ENCODE results near the gene CIAO1. TPM values are rescaled to one million over a fixed set of nuclear protein-coding genes. Genes with fewer than 3 reads are reported as not detected.

Gene CIAO1
- total and polyA plus RNA-seq, 2 of the 4 experiments (the other 2 are of a cell fraction), result 81.1 to 94.3 TPM

GRCh38 chr2:96231316-96231715 lies 34.7 kb upstream of the CIAO1 start:
- no peak overlapping the region for H3K56ac ChIP-seq (ENCODE audit: extremely low read depth, insufficient read depth, low read length)
- H3K27me3 ChIP-seq (ENCODE audit: control insufficient read depth, insufficient read depth, low read length), result no peaks in the 10 kb centered on the region
- H3K9me3 ChIP-seq (ENCODE audit: control insufficient read depth, insufficient read depth, low read length), result no peaks in the 10 kb centered on the region
- peaks cover 4% of the 10 kb centered on the region for H3K9me1 ChIP-seq (ENCODE audit: insufficient read depth, low read length)
- no peak overlapping the region for H2BK15ac ChIP-seq (ENCODE audit: low read depth, low read length)
- ChIA-PET POLR2A (ENCODE audit: unreplicated experiment) (no interaction called here), CTCF (no interaction called here)
- ATAC-seq (ENCODE audit: low read depth), result no peak
- no peak overlapping the region for H2AK5ac ChIP-seq (ENCODE audit: low read depth, low read length)
- H4K5ac ChIP-seq (ENCODE audit: low read depth, low read length), result no peak overlapping the region
- no peaks in the 10 kb centered on the region; the same call in 1 of the 2 replicates for H4K20me1 ChIP-seq (ENCODE audit: insufficient read depth, low read length)
- H2BK120ac ChIP-seq (ENCODE audit: low read depth, low read length), result no peak overlapping the region
- H3K9ac ChIP-seq (ENCODE audit: low read depth, low read length), result no peak overlapping the region
- H2BK20ac ChIP-seq (ENCODE audit: low read depth, low read length), result no peak overlapping the region
- H3K18ac ChIP-seq (ENCODE audit: low read depth, low read length), result no peak overlapping the region
- WGBS, 2 experiments (ENCODE audit: extremely low coverage in 2 of 2, insufficient read length in 1 of 2), result 100% methylated on average over 1 of the region's 4 CpGs; no CpG with 5 or more reads in 1 of the 2 experiments
- no peak for DNase-seq
- H3K23ac ChIP-seq (ENCODE audit: low read depth, low read length), result no peak overlapping the region
- in situ Hi-C loops (cut with MboI; ENCODE audit: low sequenced_read_pairs), result no loop called here
- no peak overlapping the region for H3K14ac ChIP-seq (replicated peaks; ENCODE audit: low read depth, low read length)
- no peaks in the 10 kb centered on the region for H3K4me1 ChIP-seq (ENCODE audit: control insufficient read depth, insufficient read depth, low read length)
- peaks cover 9% of the 10 kb centered on the region in 2 experiments for H3K79me1 ChIP-seq (ENCODE audit: low read depth in 1 of 2, low read length in 2 of 2)
- dilution Hi-C loops (cut with HindIII; ENCODE audit: low sequenced_read_pairs, unreplicated experiment), result no loop called here
- H3K36me3 ChIP-seq (ENCODE audit: control insufficient read depth, insufficient read depth, low read length), result no peaks in the 10 kb centered on the region
- no peak overlapping the region for H2BK5ac ChIP-seq (ENCODE audit: low read depth, low read length, poor library complexity, severe bottlenecking)
- TF ChIP-seq RFX5 (IDR thresholded peaks at IDR 0.05; ENCODE audit: low read depth, low read length) (no peak), USF2 (IDR thresholded peaks at IDR 0.05; ENCODE audit: low read depth, low read length) (no peak)
- H3K4me3 ChIP-seq (ENCODE audit: insufficient read depth, low read depth, low read length), result no peak overlapping the region
- H4K8ac ChIP-seq (ENCODE audit: low read depth in 2 of 2, low read length in 2 of 2), result no peak overlapping the region
- no peak overlapping the region for H3K27ac ChIP-seq (ENCODE audit: insufficient read depth, low read length)
- no peak overlapping the region for H3K4me2 ChIP-seq (ENCODE audit: low read depth, low read length)
- no peak overlapping the region for H4K91ac ChIP-seq (ENCODE audit: insufficient read depth, low read depth, low read length)
- H2AFZ ChIP-seq (replicated peaks; ENCODE audit: low read length, poor library complexity), result no peak overlapping the region
- no peak overlapping the region for H2AK9ac ChIP-seq (replicated peaks; ENCODE audit: low read depth, low read length, poor library complexity)
- no peak overlapping the region for H3K4ac ChIP-seq (ENCODE audit: low read depth, low read length)
- intact Hi-C loops (cut with micrococcal nuclease), result no loop called here
- BruUV-seq (replicated peaks), result no TSS peak

Data from IMR-90 (cell line).